H9 (cell line): ENCODE data around the gene CSAD. TPM values are rescaled to one million over a fixed set of nuclear protein-coding genes. Genes with fewer than 3 reads are reported as not detected.

Experiments
- DNase-seq: peaks from one replicate; pipeline ENCODE4 v3.0.0-alpha.2; 2017
- H2AFZ ChIP-seq: one replicate; pipeline ENCODE4 v1.6.1; 2013; ENCODE audit warnings: mild to moderate bottlenecking, low read length, control low read depth, moderate library complexity
- H2AK5ac ChIP-seq: 2 replicates; pipeline ENCODE4 v1.6.1; 2013; ENCODE audit warnings: low read length, control low read depth, mixed read lengths; ENCODE audit not compliant: insufficient read length
- H2BK120ac ChIP-seq: one replicate; pipeline ENCODE4 v1.6.1; 2013; ENCODE audit warnings: low read depth, mild to moderate bottlenecking, low read length, control low read depth, inconsistent platforms; ENCODE audit not compliant: poor library complexity, severe bottlenecking
- H2BK12ac ChIP-seq: 2 replicates; pipeline ENCODE4 v1.6.1; 2013; ENCODE audit warnings: low read length, control low read depth, mixed read lengths, low read depth; ENCODE audit not compliant: insufficient read length
- H2BK15ac ChIP-seq: 2 replicates; pipeline ENCODE4 v1.6.1; 2013; ENCODE audit warnings: low read depth, low read length, control low read depth
- H2BK20ac ChIP-seq: one replicate; pipeline ENCODE4 v1.6.1; 2013; ENCODE audit warnings: low read depth, mild to moderate bottlenecking, low read length, control low read depth, inconsistent platforms; ENCODE audit not compliant: poor library complexity, severe bottlenecking
- H2BK5ac ChIP-seq: 2 replicates; pipeline ENCODE4 v1.6.1; 2013; ENCODE audit warnings: low read length, control low read depth, mixed read lengths; ENCODE audit not compliant: insufficient read length
- H3K14ac ChIP-seq: 2 replicates; pipeline ENCODE4 v1.6.1; 2013; ENCODE audit warnings: low read length, control low read depth; ENCODE audit not compliant: insufficient read depth
- H3K18ac ChIP-seq: 2 replicates; pipeline ENCODE4 v1.6.1; 2013; ENCODE audit warnings: low read depth, mild to moderate bottlenecking, mixed read lengths, low read length, control low read depth; ENCODE audit not compliant: insufficient read length
- H3K23ac ChIP-seq: 2 replicates; pipeline ENCODE4 v1.6.1; 2013; ENCODE audit warnings: low read length, control low read depth, mixed read lengths, low read depth; ENCODE audit not compliant: insufficient read length
- H3K23me2 ChIP-seq: 2 replicates; pipeline ENCODE4 v1.6.1; 2013; ENCODE audit warnings: low read depth, mild to moderate bottlenecking, mixed read lengths, low read length, control low read depth; ENCODE audit not compliant: insufficient read length, poor library complexity, severe bottlenecking
- H3K27ac ChIP-seq: 2 replicates; pipeline ENCODE4 v1.5.1; 2013; ENCODE audit warnings: low read length, control low read depth, mixed read lengths, low read depth; ENCODE audit not compliant: insufficient read length
- H3K27me3 ChIP-seq: 2 replicates; pipeline ENCODE4 v1.6.1; 2013; ENCODE audit warnings: low read length, control low read depth, inconsistent platforms; ENCODE audit not compliant: insufficient read depth
- H3K4ac ChIP-seq: 2 replicates; pipeline ENCODE4 v1.6.1; 2013; ENCODE audit warnings: low read depth, mild to moderate bottlenecking, control low read depth, inconsistent platforms, low read length, moderate library complexity
- H3K4me1 ChIP-seq: 2 replicates; pipeline ENCODE4 v1.6.1; 2013; ENCODE audit warnings: low read length, control low read depth, inconsistent platforms; ENCODE audit not compliant: insufficient read depth
- H3K4me2 ChIP-seq: 2 replicates; pipeline ENCODE4 v1.6.1; 2013; ENCODE audit warnings: low read length, control low read depth, mixed read lengths; ENCODE audit not compliant: insufficient read length, insufficient read depth
- H3K56ac ChIP-seq: 2 replicates; pipeline ENCODE4 v1.6.1; 2013; ENCODE audit warnings: low read depth, mild to moderate bottlenecking, mixed read lengths, low read length, control low read depth; ENCODE audit not compliant: insufficient read length
- H3K79me1 ChIP-seq: 2 replicates; pipeline ENCODE4 v1.6.1; 2013; ENCODE audit warnings: low read depth, mild to moderate bottlenecking, moderate library complexity, low read length, control low read depth, inconsistent platforms; ENCODE audit not compliant: insufficient read depth, poor library complexity, severe bottlenecking
- H3K79me2 ChIP-seq: 2 replicates; pipeline ENCODE4 v1.6.1; 2013; ENCODE audit warnings: low read length, control low read depth, inconsistent platforms; ENCODE audit not compliant: insufficient read depth
- H3K9ac ChIP-seq: 2 replicates; pipeline ENCODE4 v1.6.1; 2013; ENCODE audit warnings: low read length, control low read depth, mixed read lengths; ENCODE audit not compliant: insufficient read length; ENCODE audit errors: extremely low read depth
- H3K9me3 ChIP-seq: one replicate; pipeline ENCODE4 v1.6.1; 2013; ENCODE audit warnings: low read depth, low read length, inconsistent platforms; ENCODE audit not compliant: control insufficient read depth
- H3T11ph ChIP-seq: one replicate; pipeline ENCODE4 v1.6.1; 2013; ENCODE audit warnings: mild to moderate bottlenecking, low read length, control low read depth, inconsistent platforms
- H4K20me1 ChIP-seq: one replicate; pipeline ENCODE4 v1.6.1; 2013; ENCODE audit not compliant: control insufficient read depth, insufficient read length, insufficient read depth
- H4K5ac ChIP-seq: 2 replicates; pipeline ENCODE4 v1.6.1; 2013; ENCODE audit warnings: low read depth, mild to moderate bottlenecking, mixed read lengths, low read length, control low read depth; ENCODE audit not compliant: insufficient read length
- H4K8ac ChIP-seq: replicated peaks from 2 replicates; pipeline ENCODE4 v1.6.1; 2013; ENCODE audit warnings: low read length, control low read depth, mixed read lengths, low read depth; ENCODE audit not compliant: insufficient read length
- H4K91ac ChIP-seq: 2 replicates; pipeline ENCODE4 v1.6.1; 2013; ENCODE audit warnings: low read depth, mild to moderate bottlenecking, moderate library complexity, mixed read lengths, low read length, control low read depth; ENCODE audit not compliant: insufficient read length
- H3K27ac Mint-ChIP-seq, 3 experiments: 2 replicates in 2 of 3; 3 replicates in 1 of 3; pipeline ENCODE4 v1.8.0; 2020 to 2021; ENCODE audit warnings: mixed read lengths in 3 of 3, mild to moderate bottlenecking in 1 of 3, moderate library complexity in 1 of 3
- H3K27me3 Mint-ChIP-seq: 2 replicates; pipeline ENCODE4 v1.8.0; 2021; ENCODE audit warnings: low read depth, mild to moderate bottlenecking, moderate library complexity, mixed read lengths
- H3K36me3 Mint-ChIP-seq, 3 experiments: 2 replicates in 2 of 3; 3 replicates in 1 of 3; pipeline ENCODE4 v1.8.0; 2020 to 2021; ENCODE audit warnings: low read depth in 3 of 3, mixed read lengths in 3 of 3; ENCODE audit not compliant: insufficient read depth in 1 of 3
- H3K4me1 Mint-ChIP-seq, 2 experiments: 2 replicates each; pipeline ENCODE4 v1.8.0; 2020; ENCODE audit warnings: mixed read lengths in 2 of 2
- H3K4me3 Mint-ChIP-seq, 2 experiments: 2 replicates in 1 of 2; 3 replicates in 1 of 2; pipeline ENCODE4 v1.8.0; 2020 to 2021; ENCODE audit warnings: mild to moderate bottlenecking in 2 of 2, mixed read lengths in 2 of 2, moderate library complexity in 1 of 2
- H3K9me3 Mint-ChIP-seq, 2 experiments: 2 replicates in 1 of 2; 3 replicates in 1 of 2; pipeline ENCODE4 v1.8.0; 2020; ENCODE audit warnings: mild to moderate bottlenecking in 2 of 2, mixed read lengths in 2 of 2, moderate library complexity in 1 of 2
- WGBS: extraction: QIAGEN DNeasy Blood & Tissue Kit; methylation state at CpG from one replicate; pipeline ENCODE4 v1.1.7; 2013; ENCODE audit warnings: missing lambda C conversion rate, low lambda C conversion rate, mixed read lengths; ENCODE audit not compliant: insufficient read length; ENCODE audit errors: extremely low coverage; 5-methylcytosine and 5-hydroxymethylcytosine counted together
- total RNA-seq: library from RNA; stranded (reverse); gene quantifications from 2 replicates; pipeline ENCODE4 v1.2.1, GENCODE V29; 2021
- TF ChIP-seq, protein P1 (sequence below): fragments of 200-600 bp; sonication (generic); conservative IDR thresholded peaks from 3 replicates; pipeline ENCODE4 v1.8.0; 2021; ENCODE audit warnings: antibody characterized with exemption, mild to moderate bottlenecking

Gene CSAD
- total RNA-seq, 1 experiment from 2014 or later = 7.4 TPM

DNA sequence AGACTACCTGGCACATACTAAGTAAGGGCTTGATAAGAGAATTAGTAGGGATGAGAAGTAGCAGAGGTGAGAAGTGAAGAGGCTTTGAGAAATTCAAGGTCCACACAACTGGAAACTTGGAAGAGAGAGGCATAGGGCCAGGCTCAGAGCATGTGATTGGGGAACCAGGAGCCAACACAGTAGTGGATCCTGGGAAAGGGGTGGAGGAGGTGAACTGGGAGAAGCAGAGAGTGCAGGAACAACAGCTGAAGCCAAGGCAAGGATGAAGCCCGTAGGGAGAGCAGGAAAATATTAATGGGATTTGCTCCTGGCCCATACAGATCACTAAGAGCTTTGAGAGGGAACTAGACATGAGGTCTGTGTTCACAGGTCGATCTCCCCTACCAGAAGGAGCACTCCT is 27.7 kb upstream of the CSAD start:
- Histone ChIP-seq H2AFZ (no peak overlapping the region), H2BK15ac (no peak overlapping the region), H4K8ac (no peak overlapping the region), H2AK5ac (no peak overlapping the region), H3K9me3 (no peaks in the 10 kb centered on the region), H4K91ac (no peak overlapping the region), H3K79me2 (no peaks in the 10 kb centered on the region), H3K23ac (no peak overlapping the region), H3K14ac (no peak overlapping the region), H2BK20ac (no peak overlapping the region), H3K4me1 (no peaks in the 10 kb centered on the region; the same call in 1 of the 2 replicates), H4K5ac (no peak overlapping the region), H3K27ac (no peak overlapping the region), H2BK120ac (no peak overlapping the region), H3K4ac (no peak overlapping the region), H3K56ac (no peak overlapping the region), H3K23me2 (no peaks in the 10 kb centered on the region), H3K4me2 (no peak overlapping the region), H2BK5ac (no peak overlapping the region), H2BK12ac (no peak overlapping the region), H3K27me3 (no peaks in the 10 kb centered on the region), H3K18ac (no peak overlapping the region), H3K9ac (no peak overlapping the region), H4K20me1 (no peaks in the 10 kb centered on the region), H3K79me1 (no peaks in the 10 kb centered on the region), H3T11ph (no peak overlapping the region)
- Mint-ChIP-seq H3K4me3 (no peak overlapping the region), H3K27me3 (peaks cover 20% of the 10 kb centered on the region), H3K27ac (peak overlapping the region in 1 of 3 experiments; percentile 39; a peak in 1 of 7 replicates), H3K9me3 (no peaks in the 10 kb centered on the region), H3K36me3 (peaks cover 17 to 38% (median 32%) of the 10 kb centered on the region in 3 experiments; a peak in 6 of 7 replicates), H3K4me1 (peaks cover 15 to 16% of the 10 kb centered on the region in 2 experiments)
- TF ChIP-seq, protein P1, sequence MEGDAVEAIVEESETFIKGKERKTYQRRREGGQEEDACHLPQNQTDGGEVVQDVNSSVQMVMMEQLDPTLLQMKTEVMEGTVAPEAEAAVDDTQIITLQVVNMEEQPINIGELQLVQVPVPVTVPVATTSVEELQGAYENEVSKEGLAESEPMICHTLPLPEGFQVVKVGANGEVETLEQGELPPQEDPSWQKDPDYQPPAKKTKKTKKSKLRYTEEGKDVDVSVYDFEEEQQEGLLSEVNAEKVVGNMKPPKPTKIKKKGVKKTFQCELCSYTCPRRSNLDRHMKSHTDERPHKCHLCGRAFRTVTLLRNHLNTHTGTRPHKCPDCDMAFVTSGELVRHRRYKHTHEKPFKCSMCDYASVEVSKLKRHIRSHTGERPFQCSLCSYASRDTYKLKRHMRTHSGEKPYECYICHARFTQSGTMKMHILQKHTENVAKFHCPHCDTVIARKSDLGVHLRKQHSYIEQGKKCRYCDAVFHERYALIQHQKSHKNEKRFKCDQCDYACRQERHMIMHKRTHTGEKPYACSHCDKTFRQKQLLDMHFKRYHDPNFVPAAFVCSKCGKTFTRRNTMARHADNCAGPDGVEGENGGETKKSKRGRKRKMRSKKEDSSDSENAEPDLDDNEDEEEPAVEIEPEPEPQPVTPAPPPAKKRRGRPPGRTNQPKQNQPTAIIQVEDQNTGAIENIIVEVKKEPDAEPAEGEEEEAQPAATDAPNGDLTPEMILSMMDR = no peak
- no peak for DNase-seq
- WGBS = no CpG with 5 or more reads among the region's 2 CpGs
